ENCODE results near the gene FARP1.

FARP1 gene

DNA sequence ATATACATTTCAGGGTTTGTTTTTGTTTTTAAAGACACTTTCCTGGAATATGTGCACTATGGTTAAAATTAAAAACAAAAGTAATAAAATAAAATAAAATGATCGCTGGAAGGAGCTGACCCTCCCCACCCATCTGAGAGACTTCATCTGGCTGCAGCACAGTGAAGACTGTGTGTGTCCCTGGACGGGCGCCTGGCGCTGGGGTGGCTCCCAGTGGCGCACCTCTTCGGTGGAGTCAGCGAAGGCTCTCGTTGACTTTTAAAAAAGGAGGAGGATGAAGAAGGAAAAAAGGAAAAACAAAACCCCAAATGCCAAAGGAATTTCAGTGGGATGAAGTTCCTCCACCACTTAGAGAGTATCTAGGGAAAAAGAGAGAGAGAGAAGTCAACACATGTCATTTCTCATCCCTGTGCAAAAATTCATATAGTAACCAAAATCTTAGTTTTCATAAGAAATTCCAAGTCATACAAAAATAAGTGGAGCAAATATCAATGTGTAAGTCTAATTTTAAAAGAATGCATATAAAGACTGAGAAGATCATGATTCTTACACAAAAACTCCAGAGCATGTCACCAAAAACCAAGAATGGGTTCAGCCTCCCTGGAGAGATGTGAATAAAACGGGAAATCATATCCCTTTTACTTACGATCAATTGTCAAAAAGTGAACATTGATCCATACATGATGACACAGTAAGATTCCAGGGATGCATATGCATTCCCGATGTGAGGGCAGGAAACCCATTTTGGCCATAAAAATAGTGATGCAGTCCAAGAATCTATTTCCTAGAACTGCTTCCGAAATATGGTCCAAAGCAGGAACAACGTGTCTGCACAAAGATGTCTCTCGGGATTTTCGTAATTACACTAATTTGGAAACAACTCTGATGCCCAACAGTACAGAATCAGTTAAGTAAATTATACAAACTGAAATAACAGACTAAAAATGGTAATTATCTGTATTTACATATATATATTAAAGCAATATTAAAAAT is 310.3 kb downstream of the FARP1 start:
- H3K4me3 ChIP-seq (ENCODE audit: low read length) = no peak overlapping the region
- DNase-seq (ENCODE audit: low read depth) = no peak
- TF ChIP-seq, protein P1, sequence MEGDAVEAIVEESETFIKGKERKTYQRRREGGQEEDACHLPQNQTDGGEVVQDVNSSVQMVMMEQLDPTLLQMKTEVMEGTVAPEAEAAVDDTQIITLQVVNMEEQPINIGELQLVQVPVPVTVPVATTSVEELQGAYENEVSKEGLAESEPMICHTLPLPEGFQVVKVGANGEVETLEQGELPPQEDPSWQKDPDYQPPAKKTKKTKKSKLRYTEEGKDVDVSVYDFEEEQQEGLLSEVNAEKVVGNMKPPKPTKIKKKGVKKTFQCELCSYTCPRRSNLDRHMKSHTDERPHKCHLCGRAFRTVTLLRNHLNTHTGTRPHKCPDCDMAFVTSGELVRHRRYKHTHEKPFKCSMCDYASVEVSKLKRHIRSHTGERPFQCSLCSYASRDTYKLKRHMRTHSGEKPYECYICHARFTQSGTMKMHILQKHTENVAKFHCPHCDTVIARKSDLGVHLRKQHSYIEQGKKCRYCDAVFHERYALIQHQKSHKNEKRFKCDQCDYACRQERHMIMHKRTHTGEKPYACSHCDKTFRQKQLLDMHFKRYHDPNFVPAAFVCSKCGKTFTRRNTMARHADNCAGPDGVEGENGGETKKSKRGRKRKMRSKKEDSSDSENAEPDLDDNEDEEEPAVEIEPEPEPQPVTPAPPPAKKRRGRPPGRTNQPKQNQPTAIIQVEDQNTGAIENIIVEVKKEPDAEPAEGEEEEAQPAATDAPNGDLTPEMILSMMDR (conservative IDR thresholded peaks at IDR 0.05; ENCODE audit: low read depth, low read length) = no peak

DNA sequence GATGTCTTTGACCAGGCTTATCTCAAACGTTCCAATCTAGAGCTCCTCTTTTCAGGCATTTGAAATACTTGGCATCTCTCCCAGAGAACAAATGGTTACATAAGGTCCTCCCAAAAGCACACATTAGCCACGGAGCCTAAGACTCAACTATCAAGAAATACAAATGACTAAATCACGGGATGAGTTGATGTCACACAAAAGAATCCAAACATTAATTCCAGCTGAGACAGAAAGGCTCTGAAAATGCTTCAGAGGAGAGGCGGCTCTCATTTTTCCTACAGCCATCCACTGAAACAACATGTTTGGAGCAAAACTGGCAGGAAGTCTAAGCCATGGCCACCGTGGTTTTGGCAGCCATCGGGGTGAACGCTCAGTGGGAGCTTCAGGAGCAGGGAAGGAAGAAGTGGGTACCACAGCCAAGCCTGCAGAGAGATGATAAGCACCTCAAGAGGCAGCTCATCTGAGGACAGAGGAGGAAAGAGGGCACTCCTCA is 311.5 kb downstream of the FARP1 start:
- TF ChIP-seq, protein P1 (conservative IDR thresholded peaks at IDR 0.05; ENCODE audit: low read depth, low read length) = no peak
- H3K4me3 ChIP-seq (ENCODE audit: low read length) = no peak overlapping the region
- DNase-seq (ENCODE audit: low read depth) = no peak

DNA sequence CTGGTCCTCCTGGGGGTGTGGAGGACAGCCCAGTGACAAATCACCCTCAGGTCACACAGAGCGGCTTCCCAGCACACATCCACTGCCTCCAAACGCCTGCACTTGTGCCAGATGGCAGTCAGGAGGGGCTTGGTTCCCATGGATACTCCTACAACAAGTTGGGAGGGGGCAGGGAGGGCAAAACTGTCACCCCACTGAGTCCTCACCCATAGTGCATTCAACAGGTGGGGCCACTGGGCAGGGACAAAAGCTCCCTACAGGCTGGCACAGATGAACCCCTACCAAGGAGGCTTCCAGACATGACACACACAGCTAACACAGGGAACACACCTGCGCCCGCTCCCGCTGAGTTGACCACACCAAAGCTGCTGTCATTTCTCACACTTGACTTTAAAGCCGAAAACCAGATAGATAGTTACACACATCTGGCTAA is 313.5 kb downstream of the FARP1 start:
- H3K4me3 ChIP-seq (ENCODE audit: low read length) = no peak overlapping the region
- DNase-seq (ENCODE audit: low read depth) = no peak
- TF ChIP-seq, protein P1 (conservative IDR thresholded peaks at IDR 0.05; ENCODE audit: low read depth, low read length) = no peak

DNA sequence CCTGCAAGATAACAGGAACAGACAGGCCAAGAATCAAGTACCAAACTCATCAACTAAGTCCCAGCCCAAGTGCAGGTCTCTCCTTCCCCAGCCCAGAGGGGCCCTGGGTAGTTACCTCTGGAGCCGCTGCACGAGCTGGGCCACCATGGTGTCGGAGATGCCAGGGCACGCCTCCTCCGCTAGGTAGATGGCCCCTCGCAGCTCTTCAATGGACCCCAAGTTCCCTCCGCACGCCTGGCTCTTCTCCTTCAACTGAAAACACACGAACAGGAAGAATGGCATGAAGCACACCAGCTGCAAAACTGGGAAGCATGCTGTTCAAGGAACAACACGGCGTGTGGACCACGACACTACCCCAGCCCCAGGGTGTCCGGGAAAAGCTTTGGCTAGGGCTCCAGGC is 314.2 kb downstream of the FARP1 start:
- TF ChIP-seq, protein P1 (conservative IDR thresholded peaks at IDR 0.05; ENCODE audit: low read depth, low read length) = no peak
- no peak overlapping the region for H3K4me3 ChIP-seq (ENCODE audit: low read length)
- no peak for DNase-seq (ENCODE audit: low read depth)

DNA sequence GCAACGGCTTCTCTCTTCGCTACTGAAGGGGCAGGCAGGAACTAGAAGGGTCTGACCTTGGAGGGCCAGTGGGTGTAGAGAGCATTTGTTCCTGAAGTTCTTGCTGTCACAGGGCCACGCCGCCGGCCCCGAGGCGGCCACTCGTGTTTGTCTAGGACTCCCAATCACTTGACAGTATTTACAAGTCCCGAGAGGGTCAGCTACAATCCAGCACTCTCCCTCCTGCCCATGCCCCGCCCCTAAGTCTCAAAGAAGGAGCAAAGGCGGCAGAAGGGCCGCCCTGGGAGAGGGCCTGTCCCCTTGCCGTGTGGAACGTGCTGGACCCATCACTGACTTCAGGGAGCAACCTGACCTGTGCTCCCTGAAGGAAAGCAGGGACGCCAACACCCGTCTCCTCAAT is 315.5 kb downstream of the FARP1 start:
- TF ChIP-seq, protein P1 (conservative IDR thresholded peaks at IDR 0.05; ENCODE audit: low read depth, low read length) = no peak
- no peak for DNase-seq (ENCODE audit: low read depth)
- H3K4me3 ChIP-seq (ENCODE audit: low read length) = no peak overlapping the region

DNA sequence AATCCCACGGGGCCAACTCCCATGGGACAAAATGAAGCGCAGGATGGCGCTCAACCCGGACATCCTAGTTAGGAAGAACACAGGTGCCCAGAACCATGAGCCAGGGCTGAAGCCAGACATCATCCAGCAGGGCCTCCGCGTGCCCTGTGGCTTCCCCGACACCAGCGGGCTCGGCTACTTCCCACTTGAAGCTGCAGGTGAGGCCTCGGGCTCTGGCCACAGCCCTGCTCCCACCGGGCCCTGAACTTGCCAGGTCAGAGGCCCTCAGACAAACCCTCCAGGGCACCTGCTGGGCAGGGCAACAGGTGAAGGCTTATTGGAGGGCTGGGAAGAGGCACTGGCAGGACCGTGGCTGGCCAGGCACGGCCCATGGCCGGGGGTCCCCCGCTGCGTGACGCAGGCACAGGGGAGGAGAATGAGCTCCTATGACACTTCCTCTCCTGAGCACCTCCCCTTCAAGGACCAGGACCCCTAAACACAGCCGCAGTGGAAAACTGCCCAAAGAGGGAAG is 316.3 kb downstream of the FARP1 start:
- no peak for DNase-seq (ENCODE audit: low read depth)
- no peak overlapping the region for H3K4me3 ChIP-seq (ENCODE audit: low read length)
- TF ChIP-seq, protein P1 (conservative IDR thresholded peaks at IDR 0.05; ENCODE audit: low read depth, low read length) = no peak

Data from retinal pigment epithelial cell (primary cell).